Measurements from ENCODE around the gene NUP54. TPM values are rescaled to one million over a fixed set of nuclear protein-coding genes. Genes with fewer than 3 reads are reported as not detected.
A peak's percentile ranks its signal among the peaks of the same experiment; 100 is the strongest.

The NUP54 gene
- total RNA-seq, 1 experiment from 2014 or later: 84.5 TPM

DNA sequence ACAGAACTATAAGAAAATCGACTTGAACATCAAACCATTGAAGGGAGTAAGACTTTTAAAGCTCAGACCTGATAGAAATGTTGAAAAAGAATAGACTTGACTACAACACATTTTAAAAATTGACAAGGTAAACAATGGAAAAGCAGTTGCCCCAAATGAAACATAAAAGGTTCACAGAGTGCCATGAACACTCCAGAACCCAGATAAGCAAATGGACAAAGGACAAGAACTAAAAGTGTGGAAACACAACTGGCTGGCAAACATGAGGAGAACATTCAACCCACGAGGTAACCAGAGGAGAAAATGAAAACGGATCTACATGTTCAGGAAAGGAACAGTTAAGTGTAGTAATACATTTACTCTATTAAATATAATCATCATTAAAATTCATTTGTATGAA is 39.0 kb upstream of the NUP54 start (continued):
- TF ChIP-seq, protein P1, sequence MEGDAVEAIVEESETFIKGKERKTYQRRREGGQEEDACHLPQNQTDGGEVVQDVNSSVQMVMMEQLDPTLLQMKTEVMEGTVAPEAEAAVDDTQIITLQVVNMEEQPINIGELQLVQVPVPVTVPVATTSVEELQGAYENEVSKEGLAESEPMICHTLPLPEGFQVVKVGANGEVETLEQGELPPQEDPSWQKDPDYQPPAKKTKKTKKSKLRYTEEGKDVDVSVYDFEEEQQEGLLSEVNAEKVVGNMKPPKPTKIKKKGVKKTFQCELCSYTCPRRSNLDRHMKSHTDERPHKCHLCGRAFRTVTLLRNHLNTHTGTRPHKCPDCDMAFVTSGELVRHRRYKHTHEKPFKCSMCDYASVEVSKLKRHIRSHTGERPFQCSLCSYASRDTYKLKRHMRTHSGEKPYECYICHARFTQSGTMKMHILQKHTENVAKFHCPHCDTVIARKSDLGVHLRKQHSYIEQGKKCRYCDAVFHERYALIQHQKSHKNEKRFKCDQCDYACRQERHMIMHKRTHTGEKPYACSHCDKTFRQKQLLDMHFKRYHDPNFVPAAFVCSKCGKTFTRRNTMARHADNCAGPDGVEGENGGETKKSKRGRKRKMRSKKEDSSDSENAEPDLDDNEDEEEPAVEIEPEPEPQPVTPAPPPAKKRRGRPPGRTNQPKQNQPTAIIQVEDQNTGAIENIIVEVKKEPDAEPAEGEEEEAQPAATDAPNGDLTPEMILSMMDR (IDR thresholded peaks at IDR 0.05): no peak
- TF ChIP-seq ELF4 (CRISPR knock-in tag; IDR thresholded peaks at IDR 0.05; ENCODE audit: low read depth) (no peak), HMGA2 (CRISPR knock-in tag; IDR thresholded peaks at IDR 0.05) (no peak), TP53 (CRISPR knock-in tag; IDR thresholded peaks at IDR 0.05) (no peak), FOXP1 (CRISPR knock-in tag; IDR thresholded peaks at IDR 0.05; ENCODE audit: borderline replicate concordance) (no peak)

DNA sequence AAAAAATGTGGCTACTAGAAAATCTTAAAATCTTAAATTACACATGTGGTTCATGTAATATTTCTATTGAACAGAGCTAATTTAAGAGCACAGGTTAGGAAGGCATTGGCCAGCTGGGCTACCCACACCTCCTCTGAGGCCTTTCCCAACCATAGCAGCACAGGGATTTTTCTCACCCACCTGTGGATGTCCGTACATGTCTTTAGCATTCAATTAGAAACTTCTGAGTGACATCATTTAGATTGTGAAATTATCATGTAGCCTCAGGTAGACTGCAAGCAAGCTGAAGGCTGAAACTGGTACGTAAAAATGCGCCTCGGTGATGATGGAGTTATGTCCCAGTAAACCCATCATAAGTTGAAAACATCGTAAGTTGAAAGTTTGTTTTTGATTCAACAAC is 34.3 kb upstream of the NUP54 start:
- TF ChIP-seq, protein P2, sequence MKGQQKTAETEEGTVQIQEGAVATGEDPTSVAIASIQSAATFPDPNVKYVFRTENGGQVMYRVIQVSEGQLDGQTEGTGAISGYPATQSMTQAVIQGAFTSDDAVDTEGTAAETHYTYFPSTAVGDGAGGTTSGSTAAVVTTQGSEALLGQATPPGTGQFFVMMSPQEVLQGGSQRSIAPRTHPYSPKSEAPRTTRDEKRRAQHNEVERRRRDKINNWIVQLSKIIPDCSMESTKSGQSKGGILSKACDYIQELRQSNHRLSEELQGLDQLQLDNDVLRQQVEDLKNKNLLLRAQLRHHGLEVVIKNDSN (CRISPR knock-in tag; IDR thresholded peaks at IDR 0.05): no peak
- TF ChIP-seq, protein P3, sequence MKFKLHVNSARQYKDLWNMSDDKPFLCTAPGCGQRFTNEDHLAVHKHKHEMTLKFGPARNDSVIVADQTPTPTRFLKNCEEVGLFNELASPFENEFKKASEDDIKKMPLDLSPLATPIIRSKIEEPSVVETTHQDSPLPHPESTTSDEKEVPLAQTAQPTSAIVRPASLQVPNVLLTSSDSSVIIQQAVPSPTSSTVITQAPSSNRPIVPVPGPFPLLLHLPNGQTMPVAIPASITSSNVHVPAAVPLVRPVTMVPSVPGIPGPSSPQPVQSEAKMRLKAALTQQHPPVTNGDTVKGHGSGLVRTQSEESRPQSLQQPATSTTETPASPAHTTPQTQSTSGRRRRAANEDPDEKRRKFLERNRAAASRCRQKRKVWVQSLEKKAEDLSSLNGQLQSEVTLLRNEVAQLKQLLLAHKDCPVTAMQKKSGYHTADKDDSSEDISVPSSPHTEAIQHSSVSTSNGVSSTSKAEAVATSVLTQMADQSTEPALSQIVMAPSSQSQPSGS (CRISPR knock-in tag; IDR thresholded peaks at IDR 0.05; ENCODE audit: borderline replicate concordance, low read depth): no peak
- Mint-ChIP-seq H3K4me3 (no peak overlapping the region), H3K9me3 (no peaks in the 10 kb centered on the region), H3K27me3 (ENCODE audit: low read depth) (no peaks in the 10 kb centered on the region), H3K27ac (no peak overlapping the region), H3K36me3 (no peaks in the 10 kb centered on the region), H3K4me1 (no peaks in the 10 kb centered on the region)
- ChIA-PET POLR2A (no interaction called here), CTCF (interaction anchor here (0.7 kb wide), 1 partner anchor 196 kb away, joined by 3 read pairs; no protein-coding TSS in a partner anchor)
- DNase-seq (ENCODE audit: low spot score) (no peak), ATAC-seq (no peak)

DNA sequence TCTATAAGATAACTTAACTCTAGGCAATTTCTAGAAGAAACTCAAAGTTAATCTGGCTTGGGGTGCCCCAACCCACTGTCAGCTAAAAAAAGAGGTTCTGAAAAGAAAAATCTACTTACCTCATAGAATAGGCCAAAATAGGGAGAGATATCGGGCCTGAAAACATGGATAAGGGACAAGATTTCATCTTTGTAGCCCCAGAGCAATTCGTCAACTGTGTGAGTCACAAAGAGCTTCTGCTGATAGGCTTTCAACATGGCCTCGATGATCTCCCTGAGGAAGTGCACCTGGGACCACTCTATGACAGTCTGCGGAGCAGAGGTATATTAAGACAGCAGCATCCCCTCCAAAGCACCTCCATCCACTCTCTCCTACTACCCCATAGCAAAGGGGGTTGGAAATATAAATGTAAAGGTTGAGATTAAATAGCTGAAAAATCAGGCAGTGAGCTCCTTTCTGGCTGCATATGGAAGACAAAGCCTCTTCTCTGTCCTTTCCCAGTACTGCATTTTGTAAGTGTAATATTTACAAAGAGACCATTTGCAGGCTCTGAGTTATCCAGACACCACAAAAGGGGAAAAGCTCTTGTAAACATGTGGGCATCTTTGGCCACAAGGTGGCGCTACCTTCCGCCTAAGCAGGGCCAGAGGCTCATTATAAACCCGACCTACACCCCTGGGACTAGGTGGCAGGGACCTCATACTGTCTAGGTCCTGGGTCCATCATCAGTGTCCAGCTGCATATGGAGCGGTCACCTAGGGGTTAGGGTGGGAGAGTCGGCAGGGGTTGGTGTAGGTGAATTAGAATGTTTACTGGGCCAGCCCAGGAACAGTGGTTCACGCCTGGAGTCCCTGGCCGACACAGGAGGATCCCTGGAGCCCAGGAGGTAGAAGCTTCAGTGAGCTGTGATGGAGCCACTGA is 31.5 kb upstream of the NUP54 start:
- Mint-ChIP-seq H3K27ac (no peak overlapping the region), H3K36me3 (peaks cover 4% of the 10 kb centered on the region; the same call in 1 of the 2 replicates), H3K27me3 (ENCODE audit: low read depth) (no peaks in the 10 kb centered on the region), H3K4me1 (no peaks in the 10 kb centered on the region), H3K4me3 (no peak overlapping the region), H3K9me3 (no peaks in the 10 kb centered on the region)
- TF ChIP-seq, protein P1 (IDR thresholded peaks at IDR 0.05): peak; percentile 93
- TF ChIP-seq ZNF121 (CRISPR knock-in tag; IDR thresholded peaks at IDR 0.05) (peak; percentile 49; the same call in 1 of the 2 replicates), JAZF1 (CRISPR knock-in tag; IDR thresholded peaks at IDR 0.05) (no peak), ZNF423 (CRISPR knock-in tag; IDR thresholded peaks at IDR 0.05) (no peak), ZNF138 (CRISPR knock-in tag; conservative IDR thresholded peaks at IDR 0.05) (no peak)
- ATAC-seq (peak; percentile 99), DNase-seq (ENCODE audit: low spot score) (peak; percentile 92)
- ChIA-PET CTCF (interaction anchor here (0.5 to 4.8 kb wide), 53 partner anchors 9 to 770 kb away, joined by 3 to 122 read pairs (median 3); partner anchors contain the start of genes FAM47E, SCARB2, SEPTIN11 and SHROOM3), POLR2A (no interaction called here)

DNA sequence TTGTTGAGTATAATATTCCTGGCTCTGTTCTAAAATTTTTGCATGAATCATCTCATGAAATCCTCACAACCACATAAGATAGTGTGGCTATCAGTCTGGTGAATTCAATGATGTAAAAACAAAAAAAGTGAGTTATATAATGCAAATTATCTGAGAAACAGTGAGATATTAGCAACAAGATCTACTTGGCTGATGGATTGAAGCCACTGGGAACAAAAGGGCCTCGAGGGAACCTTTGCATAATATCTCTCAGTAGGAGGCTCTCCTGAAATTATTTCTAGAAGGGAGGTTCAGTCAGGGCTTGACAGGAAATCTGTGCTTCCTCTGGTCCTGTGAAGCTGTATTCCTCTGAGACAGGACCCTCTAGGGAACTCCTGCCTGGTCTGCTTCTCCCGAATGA is 30.1 kb upstream of the NUP54 start:
- Mint-ChIP-seq H3K4me3 (no peak overlapping the region), H3K4me1 (no peaks in the 10 kb centered on the region), H3K9me3 (no peaks in the 10 kb centered on the region), H3K36me3 (peaks cover 10% of the 10 kb centered on the region; the same call in 1 of the 2 replicates), H3K27me3 (ENCODE audit: low read depth) (no peaks in the 10 kb centered on the region), H3K27ac (no peak overlapping the region)
- CTCF ChIA-PET: interaction anchor here (4.8 kb wide), 1 partner anchor 199 kb away, joined by 122 read pairs; no protein-coding TSS in a partner anchor
- DNase-seq (ENCODE audit: low spot score): no peak
- no peak for ATAC-seq
- POLR2A ChIA-PET: no interaction called here
- TF ChIP-seq ZNF138 (CRISPR knock-in tag; conservative IDR thresholded peaks at IDR 0.05) (no peak), TP53 (CRISPR knock-in tag; IDR thresholded peaks at IDR 0.05) (no peak), EMX1 (CRISPR knock-in tag; IDR thresholded peaks at IDR 0.05) (no peak), JUN (CRISPR knock-in tag; IDR thresholded peaks at IDR 0.05) (no peak), MXD4 (CRISPR knock-in tag; IDR thresholded peaks at IDR 0.05; ENCODE audit: borderline replicate concordance) (no peak)
- TF ChIP-seq, protein P4, sequence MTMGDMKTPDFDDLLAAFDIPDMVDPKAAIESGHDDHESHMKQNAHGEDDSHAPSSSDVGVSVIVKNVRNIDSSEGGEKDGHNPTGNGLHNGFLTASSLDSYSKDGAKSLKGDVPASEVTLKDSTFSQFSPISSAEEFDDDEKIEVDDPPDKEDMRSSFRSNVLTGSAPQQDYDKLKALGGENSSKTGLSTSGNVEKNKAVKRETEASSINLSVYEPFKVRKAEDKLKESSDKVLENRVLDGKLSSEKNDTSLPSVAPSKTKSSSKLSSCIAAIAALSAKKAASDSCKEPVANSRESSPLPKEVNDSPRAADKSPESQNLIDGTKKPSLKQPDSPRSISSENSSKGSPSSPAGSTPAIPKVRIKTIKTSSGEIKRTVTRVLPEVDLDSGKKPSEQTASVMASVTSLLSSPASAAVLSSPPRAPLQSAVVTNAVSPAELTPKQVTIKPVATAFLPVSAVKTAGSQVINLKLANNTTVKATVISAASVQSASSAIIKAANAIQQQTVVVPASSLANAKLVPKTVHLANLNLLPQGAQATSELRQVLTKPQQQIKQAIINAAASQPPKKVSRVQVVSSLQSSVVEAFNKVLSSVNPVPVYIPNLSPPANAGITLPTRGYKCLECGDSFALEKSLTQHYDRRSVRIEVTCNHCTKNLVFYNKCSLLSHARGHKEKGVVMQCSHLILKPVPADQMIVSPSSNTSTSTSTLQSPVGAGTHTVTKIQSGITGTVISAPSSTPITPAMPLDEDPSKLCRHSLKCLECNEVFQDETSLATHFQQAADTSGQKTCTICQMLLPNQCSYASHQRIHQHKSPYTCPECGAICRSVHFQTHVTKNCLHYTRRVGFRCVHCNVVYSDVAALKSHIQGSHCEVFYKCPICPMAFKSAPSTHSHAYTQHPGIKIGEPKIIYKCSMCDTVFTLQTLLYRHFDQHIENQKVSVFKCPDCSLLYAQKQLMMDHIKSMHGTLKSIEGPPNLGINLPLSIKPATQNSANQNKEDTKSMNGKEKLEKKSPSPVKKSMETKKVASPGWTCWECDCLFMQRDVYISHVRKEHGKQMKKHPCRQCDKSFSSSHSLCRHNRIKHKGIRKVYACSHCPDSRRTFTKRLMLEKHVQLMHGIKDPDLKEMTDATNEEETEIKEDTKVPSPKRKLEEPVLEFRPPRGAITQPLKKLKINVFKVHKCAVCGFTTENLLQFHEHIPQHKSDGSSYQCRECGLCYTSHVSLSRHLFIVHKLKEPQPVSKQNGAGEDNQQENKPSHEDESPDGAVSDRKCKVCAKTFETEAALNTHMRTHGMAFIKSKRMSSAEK (CRISPR knock-in tag; IDR thresholded peaks at IDR 0.05; ENCODE audit: borderline replicate concordance): no peak
- TF ChIP-seq, protein P5, sequence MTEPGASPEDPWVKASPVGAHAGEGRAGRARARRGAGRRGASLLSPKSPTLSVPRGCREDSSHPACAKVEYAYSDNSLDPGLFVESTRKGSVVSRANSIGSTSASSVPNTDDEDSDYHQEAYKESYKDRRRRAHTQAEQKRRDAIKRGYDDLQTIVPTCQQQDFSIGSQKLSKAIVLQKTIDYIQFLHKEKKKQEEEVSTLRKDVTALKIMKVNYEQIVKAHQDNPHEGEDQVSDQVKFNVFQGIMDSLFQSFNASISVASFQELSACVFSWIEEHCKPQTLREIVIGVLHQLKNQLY (CRISPR knock-in tag; IDR thresholded peaks at IDR 0.05): no peak

Measured in WTC11 (cell line).